Lower lobe of right lung (tissue), 2 donors: ENCODE results near the gene EIF4B. TPM values are rescaled to one million over a fixed set of nuclear protein-coding genes. Genes with fewer than 3 reads are reported as not detected.
A peak's percentile ranks its signal among the peaks of the same experiment; 100 is the strongest.
"Not testable (repeated sequence)": the region's sequence is repeated elsewhere in the genome, so short reads cannot be mapped to it uniquely, and the experiment has no call there.

ENCODE experiments used
- ATAC-seq, 2 donors: fragments of 200-7000 bp; cut with Tn5 transposase; one replicate each; pipeline ENCODE4 v1.9.1; 2020 to 2022; ENCODE audit warnings: mild to moderate bottlenecking in 2 of 2, moderate library complexity in 2 of 2
- DNase-seq: peaks from one replicate; pipeline ENCODE4 v3.0.0-alpha.2; 2020
- H3K27ac ChIP-seq: fragments of 200-600 bp; one replicate; pipeline ENCODE4 v1.8.0; 2022
- H3K27me3 ChIP-seq: fragments of 200-600 bp; one replicate; pipeline ENCODE4 v1.8.0; 2022; ENCODE audit warnings: low read depth
- H3K36me3 ChIP-seq: fragments of 200-600 bp; one replicate; pipeline ENCODE4 v1.8.0; 2022; ENCODE audit warnings: mild to moderate bottlenecking
- H3K4me1 ChIP-seq: fragments of 200-600 bp; one replicate; pipeline ENCODE4 v1.8.0; 2022
- H3K4me3 ChIP-seq: fragments of 200-600 bp; one replicate; pipeline ENCODE4 v1.8.0; 2022; ENCODE audit warnings: mild to moderate bottlenecking
- H3K9me3 ChIP-seq: fragments of 200-600 bp; one replicate; pipeline ENCODE4 v1.8.0; 2022
- CTCF ChIP-seq: fragments of 200-600 bp; IDR thresholded peaks from one replicate; pipeline ENCODE4 v1.8.0; 2022; ENCODE audit warnings: antibody characterized with exemption, mild to moderate bottlenecking
- intact Hi-C: fragments of 100-400 bp; cut with DNase I; formaldehyde crosslinking; loops from one replicate; pipeline ENCODE4 v1.11.0; 2022
- total RNA-seq: library from RNA; stranded (reverse); fragmentation: NEBNext Ultra II Directional; extraction: Animal tissue kit (Norgen Biotek cat#: 25700); gene quantifications from one replicate; pipeline ENCODE4 v1.2.1, GENCODE V29; 2021
- donor health status: DM: no; HTN: yes; CAD: no; lungs with severe emphysema.

EIF4B gene
- total RNA-seq, 1 donor from 2014 or later = 453 TPM

GRCh38 chr12:53005215-53005985, 856 bp upstream of the EIF4B start:
- no peaks in the 10 kb centered on the region for H3K27me3 ChIP-seq

GRCh38 chr12:53006810-53007309, 604 bp downstream of the EIF4B start:
- H3K27ac ChIP-seq = peak overlapping the region; percentile 86
- no peaks in the 10 kb centered on the region for H3K9me3 ChIP-seq
- no peak for TF ChIP-seq CTCF
- no peaks in the 10 kb centered on the region for H3K27me3 ChIP-seq
- ATAC-seq = peak; percentile 66 to 76
- H3K4me1 ChIP-seq = peaks cover 54% of the 10 kb centered on the region
- peak overlapping the region; percentile 90 for H3K4me3 ChIP-seq
- intact Hi-C loops = no loop called here
- peak; percentile 83 for DNase-seq
- peaks cover 28% of the 10 kb centered on the region for H3K36me3 ChIP-seq

More at GRCh38 chr12:53005215-53005985, 856 bp upstream of the EIF4B start:
- peak overlapping the region; percentile 90 for H3K4me3 ChIP-seq
- DNase-seq = peak; percentile 51
- no peak for ATAC-seq
- peaks cover 19% of the 10 kb centered on the region for H3K36me3 ChIP-seq
- H3K27ac ChIP-seq = peak overlapping the region; percentile 86
- no peak for TF ChIP-seq CTCF
- H3K4me1 ChIP-seq = peaks cover 43% of the 10 kb centered on the region
- no peaks in the 10 kb centered on the region for H3K9me3 ChIP-seq
- intact Hi-C loops = no loop called here

- peaks cover 28% of the 10 kb centered on the region for H3K36me3 ChIP-seq
- ATAC-seq (no peak), DNase-seq (no peak)
- no peaks in the 10 kb centered on the region for H3K27me3 ChIP-seq
- TF ChIP-seq CTCF = no peak
- peak overlapping the region; percentile 90 for H3K4me3 ChIP-seq
- peak overlapping the region; percentile 86 for H3K27ac ChIP-seq
- H3K9me3 ChIP-seq = no peaks in the 10 kb centered on the region
- peaks cover 54% of the 10 kb centered on the region for H3K4me1 ChIP-seq
- intact Hi-C loops = no loop called here
Observed at GRCh38 chr12:53007343-53007742, 1.1 kb downstream of the EIF4B start.

GRCh38 chr12:53008760-53009159, 2.5 kb downstream of the EIF4B start:
- Histone ChIP-seq H3K4me1 (peaks cover 54% of the 10 kb centered on the region), H3K4me3 (peak overlapping the region; percentile 90), H3K36me3 (peaks cover 33% of the 10 kb centered on the region)
- DNase-seq, ATAC-seq, H3K9me3 ChIP-seq, H3K27ac ChIP-seq, H3K27me3 ChIP-seq, intact Hi-C loops: not testable (repeated sequence)

- no peak for TF ChIP-seq CTCF
- no peaks in the 10 kb centered on the region for H3K9me3 ChIP-seq
- no peak overlapping the region for H3K27ac ChIP-seq
- intact Hi-C loops = no loop called here
- ATAC-seq (no peak), DNase-seq (no peak)
- no peaks in the 10 kb centered on the region for H3K27me3 ChIP-seq
- H3K4me3 ChIP-seq = no peak overlapping the region
- peaks cover 47% of the 10 kb centered on the region for H3K4me1 ChIP-seq
- peaks cover 33% of the 10 kb centered on the region for H3K36me3 ChIP-seq
Observed at GRCh38 chr12:53010955-53011354, 4.7 kb downstream of the EIF4B start.

- no peak for TF ChIP-seq CTCF
- ATAC-seq (no peak), DNase-seq (no peak)
- Histone ChIP-seq H3K27ac (no peak overlapping the region), H3K9me3 (no peaks in the 10 kb centered on the region), H3K27me3 (no peaks in the 10 kb centered on the region), H3K4me3 (no peak overlapping the region), H3K36me3 (peaks cover 42% of the 10 kb centered on the region), H3K4me1 (peaks cover 46% of the 10 kb centered on the region)
- intact Hi-C loops = no loop called here
Observed at GRCh38 chr12:53011889-53012288, 5.6 kb downstream of the EIF4B start.
